ENCODE results near the gene PAM16.

DNA sequence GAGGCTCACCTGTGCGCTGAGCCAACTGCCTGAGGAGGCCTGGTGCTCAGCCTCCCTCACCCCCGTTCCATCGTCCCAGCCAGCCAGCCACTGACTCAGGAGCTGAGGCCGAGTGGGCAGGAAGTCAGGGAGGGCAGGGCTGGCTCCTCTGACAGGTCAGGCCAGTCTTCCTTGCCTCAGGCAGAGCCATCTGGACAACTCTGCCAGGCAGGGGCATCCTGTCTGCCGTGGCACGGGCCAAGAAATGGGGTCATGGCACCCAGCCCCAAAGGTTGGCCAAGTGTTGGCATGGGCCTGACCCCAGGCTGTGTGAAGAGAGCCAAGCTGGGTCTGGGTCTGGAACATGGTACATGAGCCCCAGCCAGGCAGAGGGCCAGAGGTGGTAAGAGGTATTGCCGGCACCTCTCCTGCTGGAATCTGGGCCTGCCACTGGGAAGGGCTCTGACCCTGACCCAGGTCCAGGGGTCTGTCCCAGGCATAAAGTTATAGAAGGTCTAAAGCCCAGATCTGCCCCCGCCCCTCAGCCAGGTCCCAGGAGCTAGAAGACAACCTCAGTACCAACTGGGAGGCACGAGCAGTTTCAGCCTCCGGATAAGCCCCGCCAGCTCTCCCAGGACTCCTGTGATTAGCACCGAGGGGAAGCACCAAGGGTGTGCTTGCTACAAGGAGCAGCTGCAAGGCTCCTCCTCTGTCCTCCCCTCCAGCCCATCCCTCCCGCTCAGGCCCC is 18.0 kb upstream of the PAM16 start:
- no peak for TF ChIP-seq POLR2A (IDR thresholded peaks at IDR 0.05)
- TF ChIP-seq, protein P1, sequence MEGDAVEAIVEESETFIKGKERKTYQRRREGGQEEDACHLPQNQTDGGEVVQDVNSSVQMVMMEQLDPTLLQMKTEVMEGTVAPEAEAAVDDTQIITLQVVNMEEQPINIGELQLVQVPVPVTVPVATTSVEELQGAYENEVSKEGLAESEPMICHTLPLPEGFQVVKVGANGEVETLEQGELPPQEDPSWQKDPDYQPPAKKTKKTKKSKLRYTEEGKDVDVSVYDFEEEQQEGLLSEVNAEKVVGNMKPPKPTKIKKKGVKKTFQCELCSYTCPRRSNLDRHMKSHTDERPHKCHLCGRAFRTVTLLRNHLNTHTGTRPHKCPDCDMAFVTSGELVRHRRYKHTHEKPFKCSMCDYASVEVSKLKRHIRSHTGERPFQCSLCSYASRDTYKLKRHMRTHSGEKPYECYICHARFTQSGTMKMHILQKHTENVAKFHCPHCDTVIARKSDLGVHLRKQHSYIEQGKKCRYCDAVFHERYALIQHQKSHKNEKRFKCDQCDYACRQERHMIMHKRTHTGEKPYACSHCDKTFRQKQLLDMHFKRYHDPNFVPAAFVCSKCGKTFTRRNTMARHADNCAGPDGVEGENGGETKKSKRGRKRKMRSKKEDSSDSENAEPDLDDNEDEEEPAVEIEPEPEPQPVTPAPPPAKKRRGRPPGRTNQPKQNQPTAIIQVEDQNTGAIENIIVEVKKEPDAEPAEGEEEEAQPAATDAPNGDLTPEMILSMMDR (IDR thresholded peaks at IDR 0.05): no peak
